ENCODE measurements around the gene CD48. TPM values are rescaled to one million over a fixed set of nuclear protein-coding genes. Genes with fewer than 3 reads are reported as not detected.

The CD48 gene, protein sequence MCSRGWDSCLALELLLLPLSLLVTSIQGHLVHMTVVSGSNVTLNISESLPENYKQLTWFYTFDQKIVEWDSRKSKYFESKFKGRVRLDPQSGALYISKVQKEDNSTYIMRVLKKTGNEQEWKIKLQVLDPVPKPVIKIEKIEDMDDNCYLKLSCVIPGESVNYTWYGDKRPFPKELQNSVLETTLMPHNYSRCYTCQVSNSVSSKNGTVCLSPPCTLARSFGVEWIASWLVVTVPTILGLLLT
- total RNA-seq (ENCODE audit: unreplicated experiment), result not detected
- long read RNA-seq, result 0 reads

DNA sequence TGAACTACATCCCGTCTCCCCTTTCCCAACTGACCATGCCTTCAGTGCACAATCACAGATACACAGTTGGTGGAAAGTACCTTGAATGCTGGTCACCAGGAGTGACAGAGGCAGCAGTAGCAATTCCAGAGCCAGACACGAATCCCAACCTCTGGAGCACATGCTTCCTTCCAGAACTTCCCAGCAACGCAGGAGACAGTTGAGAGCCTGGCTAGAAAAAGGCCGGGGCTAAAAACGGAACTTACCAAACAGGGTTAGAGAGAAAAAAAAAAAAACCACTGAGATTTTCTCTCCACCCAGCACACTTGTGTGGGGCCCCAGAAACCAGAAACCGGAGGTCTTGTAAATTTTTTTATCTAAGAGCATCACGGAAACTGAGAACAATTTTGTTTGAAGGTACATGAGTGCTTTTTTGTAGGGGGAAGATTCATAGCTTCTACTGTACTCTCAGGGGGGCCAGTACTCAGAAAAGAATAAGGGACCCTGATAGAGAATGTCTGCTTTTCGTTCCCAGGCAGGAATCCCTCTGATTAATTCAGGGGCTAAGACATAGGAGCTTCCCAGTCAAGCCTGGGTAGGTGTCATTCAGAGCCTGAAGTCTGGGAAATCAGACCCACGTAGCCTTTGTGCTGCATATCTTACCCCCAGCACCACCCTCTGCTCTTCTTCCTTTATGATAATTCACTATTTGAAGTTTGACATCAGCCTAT, at the start of gene CD48:
Gene CD48, minus strand, starts transcription at position 221 of the 710 bp plus-strand sequence. Its CDS starts 59 bp downstream, at position 162.
- Mint-ChIP-seq H3K27ac (ENCODE audit: unreplicated experiment) (no peak within 1 kb of the TSS), H3K9me3 (ENCODE audit: unreplicated experiment) (no peaks in the 10 kb centered on the region), H3K4me3 (ENCODE audit: unreplicated experiment) (no peak within 1 kb of the TSS), H3K4me1 (ENCODE audit: low read depth, unreplicated experiment) (no peaks in the 10 kb centered on the region), H3K27me3 (ENCODE audit: unreplicated experiment) (no peaks in the 10 kb centered on the region), H3K36me3 (ENCODE audit: unreplicated experiment) (no peaks in the 10 kb centered on the region)
- no peak for DNase-seq
- TF ChIP-seq, protein P1, sequence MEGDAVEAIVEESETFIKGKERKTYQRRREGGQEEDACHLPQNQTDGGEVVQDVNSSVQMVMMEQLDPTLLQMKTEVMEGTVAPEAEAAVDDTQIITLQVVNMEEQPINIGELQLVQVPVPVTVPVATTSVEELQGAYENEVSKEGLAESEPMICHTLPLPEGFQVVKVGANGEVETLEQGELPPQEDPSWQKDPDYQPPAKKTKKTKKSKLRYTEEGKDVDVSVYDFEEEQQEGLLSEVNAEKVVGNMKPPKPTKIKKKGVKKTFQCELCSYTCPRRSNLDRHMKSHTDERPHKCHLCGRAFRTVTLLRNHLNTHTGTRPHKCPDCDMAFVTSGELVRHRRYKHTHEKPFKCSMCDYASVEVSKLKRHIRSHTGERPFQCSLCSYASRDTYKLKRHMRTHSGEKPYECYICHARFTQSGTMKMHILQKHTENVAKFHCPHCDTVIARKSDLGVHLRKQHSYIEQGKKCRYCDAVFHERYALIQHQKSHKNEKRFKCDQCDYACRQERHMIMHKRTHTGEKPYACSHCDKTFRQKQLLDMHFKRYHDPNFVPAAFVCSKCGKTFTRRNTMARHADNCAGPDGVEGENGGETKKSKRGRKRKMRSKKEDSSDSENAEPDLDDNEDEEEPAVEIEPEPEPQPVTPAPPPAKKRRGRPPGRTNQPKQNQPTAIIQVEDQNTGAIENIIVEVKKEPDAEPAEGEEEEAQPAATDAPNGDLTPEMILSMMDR (IDR thresholded peaks at IDR 0.05; ENCODE audit: partially characterized antibody, unreplicated experiment), result no peak

DNA sequence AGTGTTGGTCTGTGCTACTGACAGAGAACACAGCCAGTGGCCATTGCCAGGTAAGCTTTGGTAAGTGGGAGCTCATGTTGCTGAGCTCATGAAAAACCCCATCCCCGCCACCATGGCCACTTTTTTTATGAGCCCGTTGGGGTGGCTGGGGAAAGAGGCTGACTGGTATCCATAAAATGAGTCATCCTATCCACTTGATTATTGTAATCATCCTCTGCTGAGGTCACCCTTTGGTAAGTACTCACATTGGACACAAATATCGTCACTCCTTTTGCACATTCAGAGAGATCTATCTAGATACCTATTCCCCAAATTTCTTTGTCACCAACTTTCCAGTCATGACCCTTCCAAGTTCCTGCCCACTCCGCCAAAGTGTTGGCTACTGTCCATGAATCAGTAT, 49.4 kb upstream of the CD48 start:
- Mint-ChIP-seq H3K4me1 (ENCODE audit: low read depth, unreplicated experiment) (no peaks in the 10 kb centered on the region), H3K4me3 (ENCODE audit: unreplicated experiment) (no peak overlapping the region), H3K36me3 (ENCODE audit: unreplicated experiment) (no peaks in the 10 kb centered on the region), H3K9me3 (ENCODE audit: unreplicated experiment) (peaks cover 1% of the 10 kb centered on the region), H3K27ac (ENCODE audit: unreplicated experiment) (no peak overlapping the region), H3K27me3 (ENCODE audit: unreplicated experiment) (no peaks in the 10 kb centered on the region)
- DNase-seq, result no peak
- TF ChIP-seq, protein P1 (IDR thresholded peaks at IDR 0.05; ENCODE audit: partially characterized antibody, unreplicated experiment), result no peak

DNA sequence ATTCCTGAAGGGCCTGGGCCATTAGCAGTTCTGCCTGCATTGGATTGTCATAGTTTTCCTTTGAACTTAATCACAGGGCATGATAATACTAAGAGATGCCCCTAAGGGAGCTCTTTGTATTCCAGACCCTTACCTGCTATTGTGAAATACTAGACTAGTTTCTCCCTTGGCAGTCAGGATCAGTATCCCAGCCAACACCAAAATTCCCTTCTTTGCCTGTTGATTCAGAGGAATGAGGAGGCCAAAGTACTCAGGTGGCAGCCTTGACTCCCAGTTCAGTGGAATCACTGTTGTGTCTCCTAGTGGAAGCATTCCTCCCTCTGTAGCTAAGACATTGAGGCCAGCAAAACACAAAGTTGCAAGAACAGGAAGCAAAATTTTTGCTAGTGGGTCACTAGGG, 48.1 kb upstream of the CD48 start:
- Mint-ChIP-seq H3K27ac (ENCODE audit: unreplicated experiment) (no peak overlapping the region), H3K9me3 (ENCODE audit: unreplicated experiment) (peaks cover 2% of the 10 kb centered on the region), H3K4me1 (ENCODE audit: low read depth, unreplicated experiment) (no peaks in the 10 kb centered on the region), H3K27me3 (ENCODE audit: unreplicated experiment) (no peaks in the 10 kb centered on the region), H3K36me3 (ENCODE audit: unreplicated experiment) (no peaks in the 10 kb centered on the region), H3K4me3 (ENCODE audit: unreplicated experiment) (no peak overlapping the region)
- TF ChIP-seq, protein P1 (IDR thresholded peaks at IDR 0.05; ENCODE audit: partially characterized antibody, unreplicated experiment), result no peak
- DNase-seq, result no peak

DNA sequence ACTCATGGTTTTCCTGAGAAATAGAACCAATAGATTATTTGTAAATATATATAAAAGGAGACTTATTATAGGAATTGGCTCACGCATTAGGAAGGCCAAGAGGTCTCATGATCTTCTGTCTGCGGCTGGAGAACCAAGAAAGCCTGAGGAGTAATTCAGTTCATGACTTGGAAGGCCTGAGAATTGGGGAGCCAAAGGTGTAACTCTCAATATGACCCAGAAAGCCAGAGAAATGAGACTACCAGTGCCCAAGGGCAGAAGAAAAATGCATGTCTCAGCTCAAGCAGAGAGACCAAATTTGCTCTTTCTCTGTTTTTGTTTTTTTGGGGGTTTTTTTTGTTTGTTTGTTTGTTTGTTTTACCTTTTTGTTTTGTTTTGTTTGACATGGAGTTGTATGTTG, 46.9 kb upstream of the CD48 start:
- TF ChIP-seq, protein P1 (IDR thresholded peaks at IDR 0.05; ENCODE audit: partially characterized antibody, unreplicated experiment), result no peak
- no peaks in the 10 kb centered on the region for H3K4me1 Mint-ChIP-seq (ENCODE audit: low read depth, unreplicated experiment)
- DNase-seq, result no peak
- no peak overlapping the region for H3K4me3 Mint-ChIP-seq (ENCODE audit: unreplicated experiment)
- no peaks in the 10 kb centered on the region for H3K36me3 Mint-ChIP-seq (ENCODE audit: unreplicated experiment)
- peaks cover 2% of the 10 kb centered on the region for H3K9me3 Mint-ChIP-seq (ENCODE audit: unreplicated experiment)
- no peak overlapping the region for H3K27ac Mint-ChIP-seq (ENCODE audit: unreplicated experiment)
- H3K27me3 Mint-ChIP-seq (ENCODE audit: unreplicated experiment), result no peaks in the 10 kb centered on the region

DNA sequence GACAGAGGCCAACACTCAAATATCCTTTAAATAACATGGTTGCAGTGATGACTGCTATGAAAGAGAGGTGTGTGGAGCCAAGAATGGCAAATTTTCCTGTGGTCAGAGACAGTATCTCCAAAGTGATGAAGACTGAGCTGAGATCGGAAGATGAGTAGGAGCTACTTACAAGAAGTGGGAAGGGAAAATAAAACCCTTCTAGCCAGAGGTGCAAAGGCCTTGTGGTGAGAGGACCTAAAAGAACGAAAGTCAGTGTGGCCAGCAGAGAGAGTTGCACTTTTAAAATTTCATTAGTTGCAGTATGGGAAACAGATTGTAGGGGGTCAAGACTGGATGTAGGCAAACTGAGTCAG, 45.2 kb upstream of the CD48 start:
- DNase-seq, result no peak
- no peaks in the 10 kb centered on the region for H3K36me3 Mint-ChIP-seq (ENCODE audit: unreplicated experiment)
- no peak overlapping the region for H3K4me3 Mint-ChIP-seq (ENCODE audit: unreplicated experiment)
- no peaks in the 10 kb centered on the region for H3K27me3 Mint-ChIP-seq (ENCODE audit: unreplicated experiment)
- no peak overlapping the region for H3K27ac Mint-ChIP-seq (ENCODE audit: unreplicated experiment)
- H3K4me1 Mint-ChIP-seq (ENCODE audit: low read depth, unreplicated experiment), result no peaks in the 10 kb centered on the region
- TF ChIP-seq, protein P1 (IDR thresholded peaks at IDR 0.05; ENCODE audit: partially characterized antibody, unreplicated experiment), result no peak
- H3K9me3 Mint-ChIP-seq (ENCODE audit: unreplicated experiment), result peaks cover 2% of the 10 kb centered on the region

All from glutamatergic neuron (in vitro differentiated cells).